Esophagus (tissue), 2 donors: ENCODE results near the gene SPAG7. TPM values are rescaled to one million over a fixed set of nuclear protein-coding genes. Genes with fewer than 3 reads are reported as not detected.

Source experiments
- H3K27ac ChIP-seq, 2 donors: one replicate each; pipeline ENCODE4 v1.5.1; 2013; ENCODE audit warnings: low read depth in 2 of 2, mild to moderate bottlenecking in 2 of 2, inconsistent platforms in 1 of 2, low read length in 1 of 2, moderate library complexity in 1 of 2
- H3K27me3 ChIP-seq, 2 donors: one replicate each; pipeline ENCODE4 v1.6.1; 2013; ENCODE audit warnings: low read length in 2 of 2, control low read depth in 1 of 2, mild to moderate bottlenecking in 1 of 2; ENCODE audit not compliant: insufficient read depth in 2 of 2, control insufficient read depth in 1 of 2
- H3K36me3 ChIP-seq, 2 donors: one replicate each; pipeline ENCODE4 v1.6.1; 2013; ENCODE audit warnings: low read length in 1 of 2; ENCODE audit not compliant: control insufficient read depth in 2 of 2, insufficient read depth in 2 of 2
- H3K4me1 ChIP-seq, 2 donors: one replicate each; pipeline ENCODE4 v1.6.1; 2013; ENCODE audit warnings: low read length in 1 of 2; ENCODE audit not compliant: control insufficient read depth in 2 of 2, insufficient read depth in 2 of 2
- H3K4me3 ChIP-seq, 2 donors: one replicate each; pipeline ENCODE4 v1.5.1; 2013; ENCODE audit warnings: low read length in 2 of 2, mild to moderate bottlenecking in 2 of 2, low read depth in 1 of 2, moderate library complexity in 1 of 2
- H3K9me3 ChIP-seq, 2 donors: one replicate each; pipeline ENCODE4 v1.6.1; 2013; ENCODE audit warnings: mild to moderate bottlenecking in 2 of 2, low read depth in 1 of 2, low read length in 1 of 2, moderate library complexity in 1 of 2; ENCODE audit not compliant: control insufficient read depth in 2 of 2, insufficient read depth in 1 of 2
- WGBS, 2 donors: extraction: QIAGEN DNeasy Blood & Tissue Kit; methylation state at CpG; one replicate each; pipeline ENCODE4 v1.1.7; 2013; 5-methylcytosine and 5-hydroxymethylcytosine counted together
- polyA plus RNA-seq, 2 donors: library from polyadenylated mRNA; stranded (reverse); fragments of 200-250 nt; gene quantifications; one replicate each; pipeline ENCODE4 v1.2.3, GENCODE V29; 2013
- donor health status: healthy with polysubstance abuse.
- donor health status: Bipolar disorder and iron deficiency.

Gene SPAG7
- polyA plus RNA-seq, 2 donors = 48.9 to 56.4 TPM

DNA sequence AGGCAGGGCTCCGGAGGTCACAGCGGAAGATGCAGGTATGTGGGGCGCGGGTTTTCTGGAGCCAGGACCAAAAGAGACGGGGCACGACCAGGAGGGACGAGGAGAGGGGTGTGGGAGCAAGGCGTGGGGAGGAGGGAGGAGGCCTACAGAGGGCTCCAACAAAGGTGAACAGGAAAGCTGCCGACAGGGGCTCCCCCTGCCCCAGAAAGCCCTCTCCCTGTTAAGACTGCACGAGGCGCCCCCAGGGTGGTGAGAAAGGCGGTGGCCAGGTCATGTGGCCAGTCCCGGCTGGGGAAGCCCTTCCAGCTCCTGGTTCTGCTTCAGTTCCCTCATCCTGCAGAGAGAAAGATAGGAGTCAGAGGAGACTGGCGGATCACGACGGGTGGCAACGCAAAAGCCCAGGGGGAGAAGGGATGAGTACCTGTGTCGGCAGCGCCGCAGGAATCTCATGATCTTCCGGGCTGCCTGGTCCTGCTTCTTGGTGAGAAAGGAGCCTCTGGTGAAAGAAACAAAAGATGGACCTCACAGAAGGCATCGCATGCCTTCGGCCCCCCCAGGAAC, 949 bp upstream of the SPAG7 start:
- H3K9me3 ChIP-seq = no peaks in the 10 kb centered on the region
- WGBS, 2 donors = 18 to 22% methylated on average over 23 of the region's 23 CpGs
- H3K27ac ChIP-seq = peak overlapping the region; percentile 87 to 99
- H3K36me3 ChIP-seq = peaks cover 0 to 23% of the 10 kb centered on the region in 2 donors
- H3K4me3 ChIP-seq = peak overlapping the region; percentile 55 to 65
- H3K27me3 ChIP-seq = no peaks in the 10 kb centered on the region
- H3K4me1 ChIP-seq = peaks cover 9 to 18% of the 10 kb centered on the region in 2 donors

DNA sequence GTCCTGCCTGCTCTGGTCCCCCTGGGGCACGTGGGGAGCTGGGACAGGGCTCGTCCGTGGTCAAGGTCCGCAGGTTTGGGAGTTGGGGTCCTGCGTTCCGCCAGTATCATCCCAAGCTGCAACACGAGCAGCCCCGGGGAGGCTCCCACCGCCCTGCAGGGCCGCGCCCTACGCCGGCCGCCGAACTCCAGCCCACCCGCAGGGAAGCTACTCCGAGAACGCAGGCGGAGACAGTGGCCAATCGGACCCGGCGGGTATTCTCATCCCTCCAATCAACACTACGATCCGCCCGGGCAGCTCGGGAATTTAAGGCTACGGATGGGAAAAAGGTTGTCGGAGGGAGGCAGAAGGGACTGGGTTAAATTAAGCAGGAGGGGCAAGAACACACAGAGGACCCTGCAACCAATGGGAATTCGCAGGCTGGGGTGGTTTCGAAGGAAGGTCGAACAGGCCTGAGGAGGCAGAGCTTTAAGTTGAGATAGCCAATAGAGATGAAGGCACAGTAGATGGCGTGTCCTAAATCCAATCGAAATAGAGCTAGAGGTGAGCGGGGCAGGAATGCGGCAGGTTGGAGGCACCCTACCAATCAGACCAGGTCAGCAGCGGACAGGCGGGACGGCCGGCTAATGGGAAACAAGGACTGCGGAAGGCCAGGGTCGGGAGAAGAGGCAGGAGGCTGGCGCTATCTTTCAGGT, 626 bp downstream of the SPAG7 start:
- Histone ChIP-seq H3K4me1 (peaks cover 9 to 18% of the 10 kb centered on the region in 2 donors), H3K27ac (peak overlapping the region; percentile 95 to 99), H3K36me3 (peaks cover 0 to 12% of the 10 kb centered on the region in 2 donors), H3K4me3 (peak overlapping the region; percentile 65 to 72), H3K9me3 (no peaks in the 10 kb centered on the region), H3K27me3 (no peaks in the 10 kb centered on the region)
- WGBS, 2 donors = 0% methylated on average over 42 of the region's 42 CpGs

DNA sequence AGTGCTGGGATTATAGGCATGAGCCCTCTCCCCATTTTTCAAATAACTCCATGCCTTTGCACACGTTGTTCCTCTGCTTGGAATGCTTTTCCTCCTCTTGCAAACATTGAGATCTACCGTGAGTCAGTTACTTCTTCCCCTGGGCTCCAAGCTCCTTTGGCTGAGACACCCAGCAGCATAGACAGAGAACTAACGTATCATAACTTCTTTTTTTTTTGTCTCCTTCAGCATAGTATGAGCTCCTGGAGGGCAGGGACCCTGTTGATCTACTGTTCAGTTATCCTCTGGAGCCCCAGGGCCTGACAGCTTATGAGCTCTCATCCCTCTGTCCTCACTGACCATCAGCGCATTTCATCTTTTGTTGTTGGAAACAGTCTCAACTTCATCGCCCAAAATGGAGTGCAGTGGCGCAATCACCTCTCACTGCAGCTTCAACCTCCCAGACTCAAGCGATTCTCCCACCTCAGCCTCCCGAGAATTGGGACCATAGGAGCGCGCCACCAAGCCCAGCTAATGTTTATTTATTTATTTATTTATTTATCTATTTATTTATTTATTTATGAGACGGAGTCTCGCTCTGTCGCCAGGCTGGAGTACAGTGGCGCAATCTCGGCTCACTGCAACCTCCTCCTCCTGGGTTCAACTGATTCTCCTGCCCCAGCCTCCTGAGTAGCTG, 2.2 kb downstream of the SPAG7 start:
- Histone ChIP-seq H3K27me3 (no peaks in the 10 kb centered on the region), H3K9me3 (no peaks in the 10 kb centered on the region), H3K4me3 (no peak overlapping the region), H3K27ac (no peak overlapping the region), H3K4me1 (peaks cover 9 to 18% of the 10 kb centered on the region in 2 donors), H3K36me3 (peaks cover 0 to 12% of the 10 kb centered on the region in 2 donors)
- WGBS, 2 donors = 96% methylated on average over 15 of the region's 15 CpGs

DNA sequence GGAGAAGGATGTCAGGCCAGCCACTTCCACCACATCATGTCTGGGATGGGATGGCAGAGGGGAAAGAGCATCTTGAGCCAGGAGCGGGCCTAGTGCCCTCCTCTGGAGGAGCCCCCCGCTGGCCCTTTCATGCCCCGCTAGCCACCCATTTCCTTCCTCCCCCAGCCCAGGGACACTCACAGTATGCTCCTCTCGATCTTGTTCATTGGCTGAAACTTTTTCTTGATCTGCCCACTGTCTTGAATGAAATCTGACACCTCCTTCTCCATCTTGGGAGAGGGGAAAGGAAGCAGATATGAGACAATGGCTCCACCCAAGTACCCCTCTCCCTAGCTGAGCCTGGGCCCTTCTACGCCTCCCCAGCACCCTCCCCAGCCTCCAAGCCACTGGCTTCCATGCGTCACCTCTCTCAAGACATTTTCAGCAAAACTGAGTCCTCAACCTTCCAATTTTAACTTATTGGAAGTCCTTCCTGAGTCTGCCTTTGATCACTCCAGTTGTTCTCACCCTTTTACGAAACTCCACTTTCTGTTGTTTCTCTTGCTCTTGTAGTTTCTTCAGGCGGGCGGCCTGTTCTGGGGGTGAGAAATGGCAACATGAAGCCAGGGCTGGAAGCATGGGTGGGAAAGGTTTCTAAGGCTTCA, 7.2 kb downstream of the SPAG7 start:
- Histone ChIP-seq H3K4me1 (peaks cover 0 to under 1% of the 10 kb centered on the region in 2 donors), H3K9me3 (no peaks in the 10 kb centered on the region), H3K27ac (no peak overlapping the region), H3K27me3 (no peaks in the 10 kb centered on the region), H3K36me3 (peaks cover 0 to 15% of the 10 kb centered on the region in 2 donors), H3K4me3 (no peak overlapping the region)
- 85 to 89% methylated on average over 9 of the region's 9 CpGs for WGBS, 2 donors

DNA sequence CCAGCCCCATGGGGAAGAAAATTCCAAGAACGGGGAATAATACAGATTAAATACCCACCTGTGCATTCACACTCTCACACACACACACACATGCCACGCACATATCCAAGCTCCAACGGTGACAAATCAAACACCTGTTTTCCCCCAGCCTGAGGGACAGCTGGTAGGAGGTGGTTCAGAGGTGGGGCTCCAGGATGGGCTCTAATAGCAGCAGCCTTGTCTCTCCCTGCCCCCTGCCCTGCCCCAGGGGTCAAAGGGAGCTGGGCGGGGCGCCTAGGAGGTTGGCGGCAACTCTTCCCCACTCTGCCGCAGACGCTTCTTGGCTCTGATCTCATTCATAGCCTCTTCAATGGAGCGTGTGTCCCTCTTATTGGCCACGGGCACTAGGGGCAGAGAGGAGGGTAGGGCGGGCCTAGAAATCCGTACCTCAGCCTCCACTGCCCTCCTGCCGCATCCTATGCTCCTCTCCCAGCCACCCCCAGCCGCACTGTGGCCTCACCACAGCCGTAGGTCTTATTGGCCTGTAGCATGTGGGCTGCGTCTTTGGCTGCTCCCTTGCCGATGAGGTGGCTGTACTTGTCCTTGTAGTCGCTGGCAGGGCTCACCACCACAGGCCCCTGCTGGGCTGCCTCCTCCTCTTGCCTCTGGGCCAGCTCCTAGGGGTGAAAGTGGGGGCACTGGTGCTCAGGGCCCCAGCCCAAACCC, 8.2 kb downstream of the SPAG7 start:
- no peak overlapping the region for H3K4me3 ChIP-seq

DNA sequence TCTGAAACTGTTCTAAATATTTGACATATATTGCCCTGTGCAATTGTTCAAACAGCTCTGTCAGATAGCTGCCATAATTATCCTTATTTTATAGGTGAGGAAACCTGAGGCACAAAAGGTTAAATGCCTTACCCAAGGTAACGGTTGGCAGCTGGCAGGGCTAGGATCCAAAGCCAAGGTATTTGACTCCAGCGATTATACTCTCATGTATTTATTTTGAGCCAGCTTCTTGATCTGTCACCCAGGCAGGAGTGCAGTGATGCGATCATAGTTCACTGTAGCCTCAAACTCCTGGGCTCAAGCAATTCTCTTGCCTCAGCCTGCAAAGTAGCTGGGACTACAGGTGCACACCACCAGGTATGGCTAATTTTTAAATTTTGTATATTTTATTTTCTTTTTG, 9.5 kb downstream of the SPAG7 start:
- Histone ChIP-seq H3K4me1 (peaks cover 3 to 4% of the 10 kb centered on the region in 2 donors), H3K4me3 (no peak overlapping the region), H3K9me3 (no peaks in the 10 kb centered on the region), H3K27me3 (no peaks in the 10 kb centered on the region), H3K36me3 (peaks cover 0 to 13% of the 10 kb centered on the region in 2 donors), H3K27ac (no peak overlapping the region)
- WGBS, 2 donors = 60 to 63% methylated on average over 3 of the region's 3 CpGs

More for the DNA sequence above, 8.2 kb downstream of the SPAG7 start:
- peaks cover 0 to 13% of the 10 kb centered on the region in 2 donors for H3K36me3 ChIP-seq
- H3K4me1 ChIP-seq = no peaks in the 10 kb centered on the region
- no peaks in the 10 kb centered on the region for H3K9me3 ChIP-seq
- WGBS, 2 donors = 83 to 89% methylated on average over 17 to 18 of the region's 18 CpGs
- H3K27ac ChIP-seq = no peak overlapping the region
- H3K27me3 ChIP-seq = no peaks in the 10 kb centered on the region

DNA sequence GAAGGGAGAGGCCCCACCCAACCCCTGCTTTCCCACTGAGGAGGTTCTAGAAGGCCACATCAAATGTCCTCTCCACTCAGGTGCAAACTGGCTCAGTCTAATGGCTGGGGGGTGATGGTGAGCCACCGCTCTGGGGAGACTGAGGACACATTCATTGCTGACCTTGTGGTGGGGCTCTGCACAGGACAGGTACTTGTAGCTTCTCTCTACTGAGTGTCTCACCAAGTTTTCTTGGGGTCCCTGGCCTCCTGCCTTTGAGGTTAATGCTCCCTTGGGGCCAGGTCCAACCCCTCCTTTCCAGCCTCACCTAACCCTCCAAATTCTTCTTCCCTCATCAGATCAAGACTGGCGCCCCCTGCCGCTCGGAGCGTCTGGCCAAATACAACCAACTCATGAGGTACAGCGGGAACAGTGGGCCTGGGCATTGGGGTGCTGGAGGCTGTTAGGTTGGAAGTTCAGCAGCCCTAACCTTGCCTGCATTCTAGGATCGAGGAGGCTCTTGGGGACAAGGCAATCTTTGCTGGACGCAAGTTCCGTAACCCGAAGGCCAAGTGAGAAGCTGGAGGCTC, 11.0 kb downstream of the SPAG7 start:
- 83 to 86% methylated on average over 10 of the region's 10 CpGs for WGBS, 2 donors
- peaks cover 0 to 13% of the 10 kb centered on the region in 2 donors for H3K36me3 ChIP-seq

DNA sequence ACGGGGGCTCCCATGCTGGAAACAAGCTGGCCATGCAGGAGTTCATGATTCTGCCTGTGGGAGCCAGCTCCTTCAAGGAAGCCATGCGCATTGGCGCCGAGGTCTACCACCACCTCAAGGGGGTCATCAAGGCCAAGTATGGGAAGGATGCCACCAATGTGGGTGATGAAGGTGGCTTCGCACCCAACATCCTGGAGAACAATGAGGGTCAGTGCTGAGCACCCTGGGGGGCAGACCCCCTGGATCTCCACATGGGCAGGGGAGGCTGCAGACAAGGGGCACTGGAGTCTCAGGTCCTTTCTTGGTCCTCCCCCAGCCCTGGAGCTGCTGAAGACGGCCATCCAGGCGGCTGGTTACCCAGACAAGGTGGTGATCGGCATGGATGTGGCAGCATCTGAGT, 12.5 kb downstream of the SPAG7 start:
- H3K27ac ChIP-seq = no peak overlapping the region
- no peak overlapping the region for H3K4me3 ChIP-seq
- 96 to 99% methylated on average over 8 of the region's 8 CpGs for WGBS, 2 donors
- H3K9me3 ChIP-seq = no peaks in the 10 kb centered on the region
- no peaks in the 10 kb centered on the region for H3K27me3 ChIP-seq
- H3K36me3 ChIP-seq = peaks cover 0 to 10% of the 10 kb centered on the region in 2 donors
- H3K4me1 ChIP-seq = peaks cover 4 to 8% of the 10 kb centered on the region in 2 donors

More for the DNA sequence above, 11.0 kb downstream of the SPAG7 start:
- H3K27me3 ChIP-seq = no peaks in the 10 kb centered on the region
- H3K27ac ChIP-seq = no peak overlapping the region
- peaks cover 3 to 4% of the 10 kb centered on the region in 2 donors for H3K4me1 ChIP-seq
- no peak overlapping the region for H3K4me3 ChIP-seq
- H3K9me3 ChIP-seq = no peaks in the 10 kb centered on the region
